B cell (primary cell): ENCODE measurements around the gene CYP27B1. TPM values are rescaled to one million over a fixed set of nuclear protein-coding genes. Genes with fewer than 3 reads are reported as not detected.

Experiments
- ATAC-seq: fragments of 200-7000 bp; cut with Tn5 transposase; one replicate; pipeline ENCODE4 v1.10.0; 2021; ENCODE audit warnings: low read depth, mild to moderate bottlenecking, moderate number of reproducible peaks, moderate library complexity
- CTCF ChIA-PET: fragments of 350-600 bp; sonication (Branson Sonifier 250); formaldehyde crosslinking; loops from one replicate; lab custom pipeline; 2021; ENCODE audit warnings: antibody characterized with exemption, inconsistent platforms; lab: Charles Lee
- POLR2A ChIA-PET: fragments of 350-600 bp; sonication (Branson Sonifier 250); formaldehyde crosslinking; loops from one replicate; lab custom pipeline; 2021; ENCODE audit warnings: antibody characterized with exemption; lab: Charles Lee
- DNase-seq: peaks from one replicate; pipeline ENCODE4 v3.0.0; 2013
- H2AFZ ChIP-seq: 2 replicates; pipeline ENCODE4 v1.6.1; 2012; ENCODE audit warnings: mild to moderate bottlenecking, low read depth, low read length; ENCODE audit not compliant: insufficient read depth, poor library complexity, severe bottlenecking
- H3K27ac ChIP-seq, 2 donors: 1 replicate in 1 of 2; 2 replicates in 1 of 2; pipeline ENCODE4 v1.5.1; 2012 to 2013; ENCODE audit warnings: low read length in 2 of 2, mild to moderate bottlenecking in 2 of 2, moderate library complexity in 1 of 2
- H3K27me3 ChIP-seq, 4 experiments: fragments of 200-600 bp in 1 of 4; sonication (generic) in 1 of 4; replicated peaks in 1 of 4; 1 replicate in 2 of 4; 2 replicates in 2 of 4; pipeline versions ENCODE4 v1.6.1 to v1.7.0; 2013 to 2016; ENCODE audit warnings: low read length in 3 of 4, mild to moderate bottlenecking in 2 of 4, mixed read lengths in 1 of 4, moderate library complexity in 1 of 4; ENCODE audit not compliant: insufficient read depth in 4 of 4, control insufficient read depth in 3 of 4; ENCODE audit errors: control extremely low read depth in 1 of 4
- H3K36me3 ChIP-seq, 2 experiments: replicated peaks in 1 of 2; 1 replicate in 1 of 2; 2 replicates in 1 of 2; pipeline versions ENCODE4 v1.6.1 to v1.7.1; 2013; ENCODE audit warnings: low read length in 1 of 2; ENCODE audit not compliant: insufficient read depth in 2 of 2, control insufficient read depth in 1 of 2; ENCODE audit errors: control extremely low read depth in 1 of 2, extremely low read depth in 1 of 2
- H3K4me1 ChIP-seq, 2 donors: fragments of 200-600 bp in 1 of 2; sonication (generic) in 1 of 2; 1 replicate in 1 of 2; 2 replicates in 1 of 2; pipeline versions ENCODE4 v1.5.1 to v1.6.1; 2013 to 2017; ENCODE audit warnings: low read length in 2 of 2; ENCODE audit not compliant: control insufficient read depth in 2 of 2, insufficient read depth in 2 of 2
- H3K4me2 ChIP-seq: replicated peaks from 2 replicates; pipeline ENCODE3; 2012; ENCODE audit warnings: mild to moderate bottlenecking, low read depth, low read length; ENCODE audit not compliant: poor library complexity, severe bottlenecking
- H3K4me3 ChIP-seq, 5 experiments: fragments of 200-600 bp in 1 of 5; sonication (generic) in 1 of 5; 1 replicate in 3 of 5; 2 replicates in 2 of 5; pipeline versions ENCODE4 v1.5.1 to v1.7.0; 2011 to 2016; ENCODE audit warnings: low read length in 4 of 5, mild to moderate bottlenecking in 4 of 5, low read depth in 2 of 5, control low read depth in 1 of 5, moderate library complexity in 1 of 5; ENCODE audit not compliant: insufficient read depth in 1 of 5; ENCODE audit errors: control extremely low read depth in 1 of 5, extremely low read depth in 1 of 5
- H3K79me2 ChIP-seq: fragments of 200-600 bp; sonication (generic); one replicate; pipeline ENCODE4 v1.6.0; 2016; ENCODE audit warnings: low read length; ENCODE audit not compliant: control insufficient read depth, insufficient read depth
- H3K9ac ChIP-seq: fragments of 200-600 bp; sonication (generic); 2 replicates; pipeline ENCODE4 v1.6.1; 2017; ENCODE audit warnings: mild to moderate bottlenecking, low read length, moderate library complexity
- H3K9me3 ChIP-seq, 3 donors: one replicate each; pipeline versions ENCODE4 v1.6.1 to v1.7.1; 2013; ENCODE audit warnings: low read length in 2 of 3; ENCODE audit not compliant: control insufficient read depth in 2 of 3, insufficient read depth in 1 of 3; ENCODE audit errors: control extremely low read depth in 1 of 3
- H4K20me1 ChIP-seq: 2 replicates; pipeline ENCODE4 v1.6.0; 2012; ENCODE audit warnings: mild to moderate bottlenecking, low read length; ENCODE audit not compliant: insufficient read depth, control insufficient read depth, poor library complexity, severe bottlenecking
- H3K27ac Mint-ChIP-seq: one replicate; pipeline ENCODE4 v1.8.0; 2021; ENCODE audit warnings: mixed read lengths
- H3K27me3 Mint-ChIP-seq: one replicate; pipeline ENCODE4 v1.8.0; 2021; ENCODE audit warnings: mixed read lengths
- H3K4me1 Mint-ChIP-seq: one replicate; pipeline ENCODE4 v1.8.0; 2021; ENCODE audit warnings: mixed read lengths
- H3K4me3 Mint-ChIP-seq: one replicate; pipeline ENCODE4 v1.8.0; 2021; ENCODE audit warnings: mixed read lengths
- H3K9me3 Mint-ChIP-seq: one replicate; pipeline ENCODE4 v1.8.0; 2022; ENCODE audit warnings: mixed read lengths; ENCODE audit not compliant: insufficient read depth
- CTCF ChIP-seq: fragments of 200-600 bp; IDR thresholded peaks from one replicate; pipeline ENCODE4 v1.8.0; 2022; ENCODE audit warnings: antibody characterized with exemption, mild to moderate bottlenecking
- EZH2 ChIP-seq: IDR thresholded peaks from 2 replicates; pipeline ENCODE4 v1.6.1; 2012; ENCODE audit warnings: borderline replicate concordance, low read depth, mild to moderate bottlenecking, moderate library complexity, low read length; ENCODE audit not compliant: insufficient read depth, poor library complexity, severe bottlenecking
- WGBS: methylation state at CpG from one replicate; pipeline ENCODE4 v1.1.5; 2013; ENCODE audit warnings: missing lambda C conversion rate; ENCODE audit not compliant: insufficient coverage; 5-methylcytosine and 5-hydroxymethylcytosine counted together
- intact Hi-C: fragments of 100-400 bp; cut with micrococcal nuclease; formaldehyde crosslinking; loops from one replicate; pipeline ENCODE4 v1.10.0; 2022
- polyA plus RNA-seq: library from polyadenylated mRNA; depleted of rRNA; stranded (reverse); fragments of >200 nt; gene quantifications from 2 replicates; pipeline ENCODE4 v1.2.3, GENCODE V29; 2012
- total RNA-seq, 2 donors: library from RNA; stranded (reverse); fragments of 120-200 nt in 1 of 2; gene quantifications; 1 replicate in 1 of 2; 2 replicates in 1 of 2; pipeline versions ENCODE4 v1.2.3 to v1.2.4, GENCODE V29; 2013 to 2022

The CYP27B1 gene
- total and polyA plus RNA-seq, 2 donors (not counting 1 experiment from before 2014, with no cell fraction given), result 0.66 to 0.79 TPM

DNA sequence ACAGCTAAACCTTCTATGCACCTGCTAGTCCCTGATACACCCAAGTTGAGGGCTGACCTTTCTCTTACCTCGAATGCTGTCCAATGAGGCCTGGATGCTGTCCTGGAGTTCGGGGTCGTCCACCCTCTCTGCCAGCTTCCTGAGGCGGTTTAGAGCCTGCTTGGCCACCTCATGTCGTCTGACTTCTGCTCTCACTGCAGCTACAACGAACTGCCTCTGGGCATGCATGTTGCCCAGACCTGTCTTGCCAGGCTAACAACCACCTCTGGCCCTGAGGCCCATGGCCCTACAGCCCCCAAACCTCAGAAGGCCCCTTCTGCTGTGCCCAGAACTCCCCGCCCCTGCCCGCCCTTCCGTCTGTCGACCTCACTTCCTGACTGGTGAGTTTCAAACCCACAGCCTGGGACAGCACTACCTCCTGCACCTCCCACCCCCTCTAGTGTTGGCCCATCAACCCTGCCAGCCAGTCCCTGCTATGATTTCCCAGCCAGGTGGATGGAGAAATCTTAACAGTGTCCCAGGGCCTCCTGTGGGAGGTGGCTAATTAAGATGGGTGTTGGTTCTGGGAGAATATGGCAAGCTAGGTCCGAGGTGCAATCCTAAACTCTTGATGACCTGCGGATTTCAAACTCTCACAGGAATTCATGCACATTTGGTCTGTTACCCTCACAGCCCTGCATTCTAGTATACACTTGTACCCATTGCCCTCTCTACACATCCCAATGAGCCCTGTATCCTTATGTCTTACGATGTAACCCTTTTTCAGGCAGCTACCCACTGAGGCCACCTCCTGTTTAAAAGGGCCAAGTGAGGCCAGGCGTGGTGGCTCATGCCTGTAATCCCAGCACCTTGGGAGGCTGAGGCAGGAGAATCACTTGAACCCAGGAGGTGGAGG, 24.8 kb downstream of the CYP27B1 start:
- Histone ChIP-seq H3K27ac (peak overlapping the region; percentile 45 to 70), H4K20me1 (peaks cover 38% of the 10 kb centered on the region), H3K4me1 (peaks cover 43 to 63% of the 10 kb centered on the region in 2 donors), H3K4me3 (peak overlapping the region; percentile 43 to 79 (median 62)), H3K4me2 (peak overlapping the region; percentile 71), H3K27me3 (no peaks in the 10 kb centered on the region), H3K9ac (peak overlapping the region; percentile 60), H3K79me2 (peaks cover 72% of the 10 kb centered on the region), H2AFZ (peak overlapping the region; percentile 65), H3K9me3 (no peaks in the 10 kb centered on the region), H3K36me3 (peaks cover under 1 to 24% of the 10 kb centered on the region in 2 experiments)
- peak; percentile 82 for DNase-seq
- POLR2A ChIA-PET, result interaction anchor here (0.6 to 1.5 kb wide), 4 partner anchors 9 to 50 kb away, joined by 3 read pairs; no protein-coding TSS in a partner anchor
- no peaks in the 10 kb centered on the region for H3K9me3 Mint-ChIP-seq
- no peaks in the 10 kb centered on the region for H3K27me3 Mint-ChIP-seq
- intact Hi-C loops, result loop anchor here (1.0 to 5.0 kb wide), 3 partner anchors 40 to 159 kb away; partner anchors contain the start of genes B4GALNT1 and TSFM
- H3K27ac Mint-ChIP-seq, result peak overlapping the region; percentile 83
- peaks cover 55% of the 10 kb centered on the region for H3K4me1 Mint-ChIP-seq
- peak; percentile 58 for ATAC-seq
- TF ChIP-seq CTCF, result peak; percentile 64
- TF ChIP-seq EZH2, result no peak
- H3K4me3 Mint-ChIP-seq, result peak overlapping the region; percentile 84
- CTCF ChIA-PET, result interaction anchor here (0.7 to 4.0 kb wide), 13 partner anchors 10 to 159 kb away, joined by 3 to 21 read pairs (median 6); partner anchors contain the start of genes B4GALNT1, CDK4, CYP27B1 and EEF1AKMT3
- 14% methylated on average over 13 of the region's 14 CpGs for WGBS
